Mesothelial cell of epicardium (in vitro differentiated cells): ENCODE measurements around the gene BGN. TPM values are rescaled to one million over a fixed set of nuclear protein-coding genes. Genes with fewer than 3 reads are reported as not detected.
A peak's percentile ranks its signal among the peaks of the same experiment; 100 is the strongest.

Experiments used
- DNase-seq, 2 experiments: peaks; one replicate each; pipeline ENCODE4 v3.0.0; 2021; ENCODE audit warnings: low spot score in 2 of 2; ENCODE audit not compliant: unreplicated experiment in 2 of 2
- H3K27ac Mint-ChIP-seq: 2 replicates; pipeline ENCODE4 v1.8.0; 2021; ENCODE audit warnings: mixed read lengths
- H3K27me3 Mint-ChIP-seq: 2 replicates; pipeline ENCODE4 v1.8.0; 2021; ENCODE audit warnings: low read depth, mixed read lengths
- H3K36me3 Mint-ChIP-seq: 2 replicates; pipeline ENCODE4 v1.8.0; 2021; ENCODE audit warnings: mixed read lengths
- H3K4me1 Mint-ChIP-seq: 2 replicates; pipeline ENCODE4 v1.8.0; 2021; ENCODE audit warnings: mixed read lengths
- H3K4me3 Mint-ChIP-seq: 2 replicates; pipeline ENCODE4 v1.8.0; 2021; ENCODE audit warnings: mild to moderate bottlenecking, moderate library complexity, mixed read lengths
- H3K9me3 Mint-ChIP-seq: 2 replicates; pipeline ENCODE4 v1.8.0; 2021; ENCODE audit warnings: mixed read lengths
- total RNA-seq: library from RNA; stranded (reverse); gene quantifications from 3 replicates; pipeline ENCODE4 v1.2.1, GENCODE V29; 2021
- TF ChIP-seq, protein P1 (sequence below): fragments of 200-600 bp; sonication (generic); IDR thresholded peaks from one replicate; pipeline ENCODE4 v1.5.0; 2021; ENCODE audit warnings: antibody characterized with exemption; ENCODE audit not compliant: unreplicated experiment

BGN gene
- total RNA-seq = 114 to 121 TPM (median 121 TPM) in 3 replicates

DNA sequence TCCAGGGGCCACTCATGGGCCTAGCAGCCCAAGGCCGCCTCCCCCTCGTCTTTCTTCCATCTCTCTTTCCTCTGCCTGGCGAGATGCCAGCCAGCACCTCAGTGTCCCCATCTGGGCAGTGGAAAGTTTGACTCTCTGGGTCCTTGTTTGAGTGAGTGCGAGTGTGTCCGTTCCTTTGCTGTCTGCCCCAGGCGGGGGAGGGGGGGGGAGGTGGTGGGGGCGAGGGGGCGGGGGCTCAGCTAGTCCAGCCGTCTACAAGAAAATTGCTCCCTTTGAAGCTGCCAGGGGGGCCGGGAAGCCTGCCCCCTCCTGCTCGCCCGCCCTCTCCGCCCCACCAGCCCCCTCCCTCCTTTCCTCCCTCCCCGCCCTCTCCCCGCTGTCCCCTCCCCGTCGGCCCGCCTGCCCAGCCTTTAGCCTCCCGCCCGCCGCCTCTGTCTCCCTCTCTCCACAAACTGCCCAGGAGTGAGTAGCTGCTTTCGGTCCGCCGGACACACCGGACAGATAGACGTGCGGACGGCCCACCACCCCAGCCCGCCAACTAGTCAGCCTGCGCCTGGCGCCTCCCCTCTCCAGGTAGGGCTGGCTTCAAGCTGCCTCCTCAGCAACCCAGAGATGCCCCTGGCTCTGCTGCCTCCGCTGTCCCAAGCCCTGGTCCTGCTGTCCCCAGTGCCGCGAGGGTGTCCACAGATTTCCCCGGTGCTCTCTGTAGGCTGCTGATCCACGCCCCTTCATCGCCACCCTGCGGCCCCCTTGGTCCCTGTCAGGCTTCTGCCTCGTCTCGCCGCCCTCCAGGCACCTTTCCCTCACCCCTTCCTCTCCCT, at the start of gene BGN:
BGN (plus strand) TSS at position 440 of the 821 bp plus-strand sequence. CDS start 9,652 bp downstream, outside the sequence.
- peak within 1 kb of the TSS; percentile 80 for H3K27ac Mint-ChIP-seq
- peak in 1 of 2 experiments; percentile 52 for DNase-seq
- H3K4me3 Mint-ChIP-seq = peak within 1 kb of the TSS; percentile 69
- peaks cover 22% of the 10 kb centered on the region for H3K4me1 Mint-ChIP-seq
- H3K9me3 Mint-ChIP-seq = no peaks in the 10 kb centered on the region
- no peaks in the 10 kb centered on the region for H3K27me3 Mint-ChIP-seq
- TF ChIP-seq, protein P1, sequence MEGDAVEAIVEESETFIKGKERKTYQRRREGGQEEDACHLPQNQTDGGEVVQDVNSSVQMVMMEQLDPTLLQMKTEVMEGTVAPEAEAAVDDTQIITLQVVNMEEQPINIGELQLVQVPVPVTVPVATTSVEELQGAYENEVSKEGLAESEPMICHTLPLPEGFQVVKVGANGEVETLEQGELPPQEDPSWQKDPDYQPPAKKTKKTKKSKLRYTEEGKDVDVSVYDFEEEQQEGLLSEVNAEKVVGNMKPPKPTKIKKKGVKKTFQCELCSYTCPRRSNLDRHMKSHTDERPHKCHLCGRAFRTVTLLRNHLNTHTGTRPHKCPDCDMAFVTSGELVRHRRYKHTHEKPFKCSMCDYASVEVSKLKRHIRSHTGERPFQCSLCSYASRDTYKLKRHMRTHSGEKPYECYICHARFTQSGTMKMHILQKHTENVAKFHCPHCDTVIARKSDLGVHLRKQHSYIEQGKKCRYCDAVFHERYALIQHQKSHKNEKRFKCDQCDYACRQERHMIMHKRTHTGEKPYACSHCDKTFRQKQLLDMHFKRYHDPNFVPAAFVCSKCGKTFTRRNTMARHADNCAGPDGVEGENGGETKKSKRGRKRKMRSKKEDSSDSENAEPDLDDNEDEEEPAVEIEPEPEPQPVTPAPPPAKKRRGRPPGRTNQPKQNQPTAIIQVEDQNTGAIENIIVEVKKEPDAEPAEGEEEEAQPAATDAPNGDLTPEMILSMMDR = no peak
- H3K36me3 Mint-ChIP-seq = no peaks in the 10 kb centered on the region

DNA sequence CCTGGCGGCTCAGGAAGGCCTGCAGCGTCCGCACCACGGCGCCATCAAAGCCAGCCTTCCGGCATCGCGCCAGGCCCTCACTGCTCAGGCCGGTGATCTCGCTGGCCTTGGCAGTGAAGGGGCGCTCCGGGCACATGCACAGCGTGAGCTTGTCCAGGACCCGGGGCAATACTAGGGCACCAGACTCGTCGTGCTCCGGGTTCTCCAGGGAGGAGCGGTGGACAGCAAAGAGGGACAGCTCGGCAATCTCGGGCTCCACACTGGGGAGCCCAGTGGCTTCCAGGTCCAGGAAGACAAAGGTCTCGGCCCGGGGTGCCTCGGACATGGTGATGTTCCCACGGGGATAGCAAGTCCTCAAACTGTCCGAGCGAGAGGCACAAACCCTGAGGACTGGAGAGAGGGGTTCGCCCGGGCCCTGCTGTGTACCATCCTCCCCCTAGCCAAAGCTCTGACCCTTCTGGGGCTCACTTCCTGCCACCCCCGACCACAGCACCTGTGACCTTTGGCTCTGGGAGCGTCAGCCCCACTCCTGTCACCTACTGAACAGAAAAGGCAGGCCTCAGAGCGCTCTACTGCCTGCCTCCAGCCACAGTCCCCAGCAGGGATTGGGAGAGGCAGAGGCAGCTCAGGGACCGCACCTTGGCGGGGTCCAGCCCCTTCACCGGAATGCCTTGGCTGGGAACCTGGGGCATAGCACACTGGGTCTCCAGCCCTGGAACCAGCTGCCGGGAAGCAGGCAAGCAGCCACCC, 49.5 kb upstream of the BGN start:
- no peak for DNase-seq
- Mint-ChIP-seq H3K4me1 (peaks cover 2% of the 10 kb centered on the region), H3K27me3 (no peaks in the 10 kb centered on the region), H3K36me3 (peaks cover 2% of the 10 kb centered on the region), H3K9me3 (no peaks in the 10 kb centered on the region), H3K4me3 (no peak overlapping the region), H3K27ac (no peak overlapping the region)
- TF ChIP-seq, protein P1 = no peak

DNA sequence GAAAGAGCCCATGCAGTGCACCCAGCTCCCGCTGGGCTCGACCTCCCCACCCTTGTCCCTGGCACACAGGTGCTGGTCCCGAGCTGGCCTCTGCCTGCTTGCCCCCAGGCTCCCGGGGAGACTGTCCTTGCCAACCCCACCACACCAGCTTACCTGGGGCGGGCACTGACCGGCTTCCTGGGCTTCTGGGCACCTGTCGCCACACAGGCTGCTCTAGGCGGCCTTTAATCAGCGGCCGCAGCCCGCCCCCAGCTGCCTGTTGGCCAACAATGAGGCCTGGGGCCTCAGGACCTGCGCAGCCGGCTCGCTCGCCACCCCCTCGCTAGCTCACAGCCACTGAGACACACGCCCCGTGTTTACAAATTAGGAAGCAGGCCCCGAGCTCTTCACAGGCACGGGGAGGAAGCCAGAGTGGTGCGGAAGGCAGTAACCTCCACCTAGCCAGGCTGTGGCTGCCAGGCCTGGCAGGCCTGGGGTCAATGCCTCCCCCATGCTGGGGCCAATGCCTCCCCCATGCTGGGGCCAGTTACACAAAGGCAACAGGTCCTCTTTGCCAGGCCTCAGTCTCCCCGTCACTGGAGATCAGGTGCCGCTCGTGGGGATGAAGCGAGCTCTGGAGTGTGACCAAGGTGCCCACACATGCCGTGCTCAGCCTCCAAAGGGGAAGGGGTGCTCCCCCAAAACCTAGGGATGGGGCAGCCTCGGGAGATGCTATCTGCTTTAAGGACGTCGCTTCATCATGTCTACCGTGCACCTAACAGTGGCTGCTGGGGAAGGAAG, 48.7 kb upstream of the BGN start, which contains the start of gene TREX2:
TREX2 (minus strand) TSS at position 201 of the 780 bp plus-strand sequence. CDS start 626 bp downstream, outside the sequence.
- Mint-ChIP-seq H3K27me3 (no peaks in the 10 kb centered on the region), H3K27ac (no peak within 1 kb of the TSS), H3K9me3 (no peaks in the 10 kb centered on the region), H3K4me1 (peaks cover 2% of the 10 kb centered on the region), H3K4me3 (no peak within 1 kb of the TSS), H3K36me3 (peaks cover 2% of the 10 kb centered on the region)
- DNase-seq = no peak
- TF ChIP-seq, protein P1 = no peak

DNA sequence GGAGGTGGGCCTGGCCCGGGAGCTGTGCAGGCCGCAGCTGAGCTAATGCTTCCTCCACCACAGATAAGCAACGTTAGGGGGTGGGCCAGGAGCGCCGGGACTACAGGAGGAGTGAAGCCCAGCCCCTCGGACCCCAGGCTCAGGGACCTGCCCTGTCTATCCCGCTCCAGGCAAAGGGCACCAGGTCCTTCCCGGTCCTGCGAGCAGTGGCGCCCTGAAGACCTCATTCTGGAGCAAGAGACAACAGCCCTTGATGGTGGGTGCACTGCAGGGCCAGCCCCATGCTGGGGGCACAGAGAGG, 48.2 kb upstream of the BGN start:
- peaks cover 2% of the 10 kb centered on the region for H3K36me3 Mint-ChIP-seq
- no peaks in the 10 kb centered on the region for H3K27me3 Mint-ChIP-seq
- H3K9me3 Mint-ChIP-seq = no peaks in the 10 kb centered on the region
- no peak for DNase-seq
- H3K4me1 Mint-ChIP-seq = no peaks in the 10 kb centered on the region
- H3K27ac Mint-ChIP-seq = no peak overlapping the region
- TF ChIP-seq, protein P1 = no peak
- no peak overlapping the region for H3K4me3 Mint-ChIP-seq

DNA sequence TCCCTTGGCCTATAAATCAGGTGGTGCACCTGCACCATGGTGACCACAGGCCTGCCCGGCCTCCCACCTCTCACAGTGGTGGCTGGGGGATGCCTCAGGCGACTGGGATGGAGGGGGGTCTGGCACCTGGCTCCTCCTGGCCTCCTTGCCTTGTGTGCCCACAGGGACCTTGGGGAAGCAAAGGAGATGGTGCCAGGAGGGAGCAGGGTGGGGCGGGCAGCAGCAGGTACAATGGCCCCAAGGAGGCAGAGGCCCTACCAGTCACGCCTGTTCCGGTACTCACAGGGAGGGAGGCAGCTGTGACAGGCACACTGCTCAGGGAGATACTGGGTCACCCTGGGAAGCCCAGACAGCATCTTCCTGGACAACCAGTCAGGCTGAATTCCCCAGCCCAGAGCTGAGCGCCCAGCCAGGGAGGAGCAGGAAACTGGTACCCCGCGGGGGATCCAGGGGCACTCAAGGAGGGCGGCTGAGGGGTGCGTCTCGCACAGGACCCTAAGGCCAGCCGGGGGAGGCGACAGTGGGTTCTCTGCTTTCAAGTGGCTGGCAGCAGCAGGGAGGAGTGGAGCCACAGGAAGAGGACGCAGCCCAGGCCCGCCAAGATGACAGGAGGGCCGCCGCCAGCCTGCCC, 47.7 kb upstream of the BGN start:
- no peak overlapping the region for H3K4me3 Mint-ChIP-seq
- H3K9me3 Mint-ChIP-seq = no peaks in the 10 kb centered on the region
- H3K27ac Mint-ChIP-seq = no peak overlapping the region
- TF ChIP-seq, protein P1 = no peak
- peaks cover 2% of the 10 kb centered on the region for H3K36me3 Mint-ChIP-seq
- no peaks in the 10 kb centered on the region for H3K27me3 Mint-ChIP-seq
- H3K4me1 Mint-ChIP-seq = no peaks in the 10 kb centered on the region
- DNase-seq = no peak
